Measurements from ENCODE around the gene TRIM16.

DNA sequence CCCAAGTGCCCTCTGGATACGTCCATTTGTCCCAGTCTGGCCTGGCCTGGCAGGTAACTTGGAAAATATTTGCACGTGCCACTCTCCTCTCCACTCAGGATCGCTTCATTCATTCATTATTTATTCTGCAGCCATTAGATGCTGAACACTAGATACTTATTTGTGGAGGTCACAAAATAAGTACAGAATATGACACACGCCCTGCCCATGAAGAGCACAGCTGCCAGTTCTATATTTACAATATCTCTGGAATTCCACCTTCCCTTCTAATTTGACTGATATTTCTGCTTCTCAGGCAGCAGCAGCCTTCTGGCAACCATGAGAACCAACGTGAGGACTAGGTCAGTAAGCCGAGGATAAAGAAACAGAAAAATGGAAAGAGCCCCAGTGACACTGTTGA lies 20.9 kb downstream of the TRIM16 start:
- TF ChIP-seq, protein P1, sequence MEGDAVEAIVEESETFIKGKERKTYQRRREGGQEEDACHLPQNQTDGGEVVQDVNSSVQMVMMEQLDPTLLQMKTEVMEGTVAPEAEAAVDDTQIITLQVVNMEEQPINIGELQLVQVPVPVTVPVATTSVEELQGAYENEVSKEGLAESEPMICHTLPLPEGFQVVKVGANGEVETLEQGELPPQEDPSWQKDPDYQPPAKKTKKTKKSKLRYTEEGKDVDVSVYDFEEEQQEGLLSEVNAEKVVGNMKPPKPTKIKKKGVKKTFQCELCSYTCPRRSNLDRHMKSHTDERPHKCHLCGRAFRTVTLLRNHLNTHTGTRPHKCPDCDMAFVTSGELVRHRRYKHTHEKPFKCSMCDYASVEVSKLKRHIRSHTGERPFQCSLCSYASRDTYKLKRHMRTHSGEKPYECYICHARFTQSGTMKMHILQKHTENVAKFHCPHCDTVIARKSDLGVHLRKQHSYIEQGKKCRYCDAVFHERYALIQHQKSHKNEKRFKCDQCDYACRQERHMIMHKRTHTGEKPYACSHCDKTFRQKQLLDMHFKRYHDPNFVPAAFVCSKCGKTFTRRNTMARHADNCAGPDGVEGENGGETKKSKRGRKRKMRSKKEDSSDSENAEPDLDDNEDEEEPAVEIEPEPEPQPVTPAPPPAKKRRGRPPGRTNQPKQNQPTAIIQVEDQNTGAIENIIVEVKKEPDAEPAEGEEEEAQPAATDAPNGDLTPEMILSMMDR (conservative IDR thresholded peaks at IDR 0.05; ENCODE audit: low read depth in 2 of 2) = no peak
- TF ChIP-seq EZH2 (IDR thresholded peaks at IDR 0.05; ENCODE audit: low read depth, unreplicated experiment) (no peak), EZH2phosphoT487 (IDR thresholded peaks at IDR 0.05; ENCODE audit: unreplicated experiment) (no peak), POLR2AphosphoS5 (IDR thresholded peaks at IDR 0.05; ENCODE audit: low read depth) (no peak), CREB1 (CRISPR knock-in tag; IDR thresholded peaks at IDR 0.05; ENCODE audit: low read depth) (no peak), ZNF331 (CRISPR knock-in tag; IDR thresholded peaks at IDR 0.05; ENCODE audit: low read depth) (no peak), STAT1 (IDR thresholded peaks at IDR 0.05; ENCODE audit: unreplicated experiment) (no peak), JUNB (IDR thresholded peaks at IDR 0.05; ENCODE audit: unreplicated experiment) (no peak), ZNF114 (CRISPR knock-in tag; IDR thresholded peaks at IDR 0.05) (no peak), NANOG (IDR thresholded peaks at IDR 0.05; ENCODE audit: borderline replicate concordance) (no peak)
- TF ChIP-seq, protein P2, sequence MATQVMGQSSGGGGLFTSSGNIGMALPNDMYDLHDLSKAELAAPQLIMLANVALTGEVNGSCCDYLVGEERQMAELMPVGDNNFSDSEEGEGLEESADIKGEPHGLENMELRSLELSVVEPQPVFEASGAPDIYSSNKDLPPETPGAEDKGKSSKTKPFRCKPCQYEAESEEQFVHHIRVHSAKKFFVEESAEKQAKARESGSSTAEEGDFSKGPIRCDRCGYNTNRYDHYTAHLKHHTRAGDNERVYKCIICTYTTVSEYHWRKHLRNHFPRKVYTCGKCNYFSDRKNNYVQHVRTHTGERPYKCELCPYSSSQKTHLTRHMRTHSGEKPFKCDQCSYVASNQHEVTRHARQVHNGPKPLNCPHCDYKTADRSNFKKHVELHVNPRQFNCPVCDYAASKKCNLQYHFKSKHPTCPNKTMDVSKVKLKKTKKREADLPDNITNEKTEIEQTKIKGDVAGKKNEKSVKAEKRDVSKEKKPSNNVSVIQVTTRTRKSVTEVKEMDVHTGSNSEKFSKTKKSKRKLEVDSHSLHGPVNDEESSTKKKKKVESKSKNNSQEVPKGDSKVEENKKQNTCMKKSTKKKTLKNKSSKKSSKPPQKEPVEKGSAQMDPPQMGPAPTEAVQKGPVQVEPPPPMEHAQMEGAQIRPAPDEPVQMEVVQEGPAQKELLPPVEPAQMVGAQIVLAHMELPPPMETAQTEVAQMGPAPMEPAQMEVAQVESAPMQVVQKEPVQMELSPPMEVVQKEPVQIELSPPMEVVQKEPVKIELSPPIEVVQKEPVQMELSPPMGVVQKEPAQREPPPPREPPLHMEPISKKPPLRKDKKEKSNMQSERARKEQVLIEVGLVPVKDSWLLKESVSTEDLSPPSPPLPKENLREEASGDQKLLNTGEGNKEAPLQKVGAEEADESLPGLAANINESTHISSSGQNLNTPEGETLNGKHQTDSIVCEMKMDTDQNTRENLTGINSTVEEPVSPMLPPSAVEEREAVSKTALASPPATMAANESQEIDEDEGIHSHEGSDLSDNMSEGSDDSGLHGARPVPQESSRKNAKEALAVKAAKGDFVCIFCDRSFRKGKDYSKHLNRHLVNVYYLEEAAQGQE (IDR thresholded peaks at IDR 0.05; ENCODE audit: unreplicated experiment) = no peak
- TF ChIP-seq, protein P3, sequence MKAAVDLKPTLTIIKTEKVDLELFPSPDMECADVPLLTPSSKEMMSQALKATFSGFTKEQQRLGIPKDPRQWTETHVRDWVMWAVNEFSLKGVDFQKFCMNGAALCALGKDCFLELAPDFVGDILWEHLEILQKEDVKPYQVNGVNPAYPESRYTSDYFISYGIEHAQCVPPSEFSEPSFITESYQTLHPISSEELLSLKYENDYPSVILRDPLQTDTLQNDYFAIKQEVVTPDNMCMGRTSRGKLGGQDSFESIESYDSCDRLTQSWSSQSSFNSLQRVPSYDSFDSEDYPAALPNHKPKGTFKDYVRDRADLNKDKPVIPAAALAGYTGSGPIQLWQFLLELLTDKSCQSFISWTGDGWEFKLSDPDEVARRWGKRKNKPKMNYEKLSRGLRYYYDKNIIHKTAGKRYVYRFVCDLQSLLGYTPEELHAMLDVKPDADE (IDR thresholded peaks at IDR 0.05) = no peak

Data from GM23338 (cell line).